ENCODE measurements around the gene UHMK1. TPM values are rescaled to one million over a fixed set of nuclear protein-coding genes. Genes with fewer than 3 reads are reported as not detected.

UHMK1 gene
- total and polyA plus RNA-seq, 2 donors (not counting 1 experiment from before 2014, with no cell fraction given): 39.1 to 79.1 TPM

- H3K9me3 ChIP-seq (ENCODE audit: control insufficient read depth, insufficient read depth, low read depth, low read length): no peaks in the 10 kb centered on the region
- peak overlapping the region; percentile 52 for H2AFZ ChIP-seq (ENCODE audit: low read length)
- peak overlapping the region; percentile 88 for H3K27ac ChIP-seq (ENCODE audit: insufficient read depth, low read length)
- H3K9ac ChIP-seq (ENCODE audit: insufficient read depth, low read length): no peak overlapping the region
- no peaks in the 10 kb centered on the region for H3K27me3 ChIP-seq (ENCODE audit: control insufficient read depth, insufficient read depth, low read length)
- TF ChIP-seq CTCF (conservative IDR thresholded peaks at IDR 0.05 in 1 of 2, IDR thresholded peaks at IDR 0.05 in 1 of 2; ENCODE audit: low read depth in 1 of 2, low read length in 2 of 2): no peak
- DNase-seq (ENCODE audit: low read depth in 2 of 2): peak; percentile 95 to 99
- H3K4me1 ChIP-seq (ENCODE audit: control insufficient read depth, extremely low read depth, insufficient read depth, low read length): peaks cover 24% of the 10 kb centered on the region
- H3K79me2 ChIP-seq (ENCODE audit: control insufficient read depth, insufficient read depth, low read length): no peaks in the 10 kb centered on the region
- H3K4me2 ChIP-seq (ENCODE audit: extremely low read depth, insufficient read depth, low read length): peak overlapping the region; percentile 62
- H3K36me3 ChIP-seq (ENCODE audit: control insufficient read depth, insufficient read depth, low read length): no peaks in the 10 kb centered on the region
- H4K20me1 ChIP-seq (ENCODE audit: control insufficient read depth, extremely low read depth, insufficient read depth, low read length): no peaks in the 10 kb centered on the region
- H3K4me3 ChIP-seq (replicated peaks in 1 of 4; ENCODE audit: control extremely low read depth in 1 of 4, insufficient read depth in 1 of 4, low read depth in 3 of 4, low read length in 4 of 4): no peak overlapping the region
Observed at GRCh38 chr1:162541619-162542141, 44.1 kb downstream of the UHMK1 start.

- no peaks in the 10 kb centered on the region for H3K9me3 ChIP-seq (ENCODE audit: control insufficient read depth, insufficient read depth, low read depth, low read length)
- no peaks in the 10 kb centered on the region for H4K20me1 ChIP-seq (ENCODE audit: control insufficient read depth, extremely low read depth, insufficient read depth, low read length)
- no peak for DNase-seq (ENCODE audit: low read depth in 2 of 2)
- no peaks in the 10 kb centered on the region for H3K36me3 ChIP-seq (ENCODE audit: control insufficient read depth, insufficient read depth, low read length)
- H3K9ac ChIP-seq (ENCODE audit: insufficient read depth, low read length): no peak overlapping the region
- H3K79me2 ChIP-seq (ENCODE audit: control insufficient read depth, insufficient read depth, low read length): no peaks in the 10 kb centered on the region
- H3K4me1 ChIP-seq (ENCODE audit: control insufficient read depth, extremely low read depth, insufficient read depth, low read length): peaks cover 16% of the 10 kb centered on the region
- no peak overlapping the region for H3K4me3 ChIP-seq (replicated peaks in 1 of 4; ENCODE audit: control extremely low read depth in 1 of 4, insufficient read depth in 1 of 4, low read depth in 3 of 4, low read length in 4 of 4)
- H3K27ac ChIP-seq (ENCODE audit: insufficient read depth, low read length): no peak overlapping the region
- TF ChIP-seq CTCF (conservative IDR thresholded peaks at IDR 0.05 in 1 of 2, IDR thresholded peaks at IDR 0.05 in 1 of 2; ENCODE audit: low read depth in 1 of 2, low read length in 2 of 2) (no peak), EZH2 (IDR thresholded peaks at IDR 0.05; ENCODE audit: low read length, missing control alignments) (no peak)
- no peak overlapping the region for H3K4me2 ChIP-seq (ENCODE audit: extremely low read depth, insufficient read depth, low read length)
- H3K27me3 ChIP-seq (ENCODE audit: control insufficient read depth, insufficient read depth, low read length): no peaks in the 10 kb centered on the region
- no peak overlapping the region for H2AFZ ChIP-seq (ENCODE audit: low read length)
Observed at GRCh38 chr1:162543228-162543627, 45.6 kb downstream of the UHMK1 start.

- Histone ChIP-seq H3K27ac (ENCODE audit: insufficient read depth, low read length) (no peak overlapping the region), H3K4me3 (replicated peaks in 1 of 4; ENCODE audit: control extremely low read depth in 1 of 4, insufficient read depth in 1 of 4, low read depth in 3 of 4, low read length in 4 of 4) (no peak overlapping the region), H2AFZ (ENCODE audit: low read length) (peak overlapping the region; percentile 24)
Observed at GRCh38 chr1:162548170-162548569, 50.6 kb downstream of the UHMK1 start.

More at GRCh38 chr1:162548170-162548569, 50.6 kb downstream of the UHMK1 start:
- no peak overlapping the region for H3K9ac ChIP-seq (ENCODE audit: insufficient read depth, low read length)
- no peaks in the 10 kb centered on the region for H3K27me3 ChIP-seq (ENCODE audit: control insufficient read depth, insufficient read depth, low read length)
- H3K79me2 ChIP-seq (ENCODE audit: control insufficient read depth, insufficient read depth, low read length): no peaks in the 10 kb centered on the region
- H3K36me3 ChIP-seq (ENCODE audit: control insufficient read depth, insufficient read depth, low read length): no peaks in the 10 kb centered on the region
- peak; percentile 64 to 81 for DNase-seq (ENCODE audit: low read depth in 2 of 2)
- no peaks in the 10 kb centered on the region for H3K9me3 ChIP-seq (ENCODE audit: control insufficient read depth, insufficient read depth, low read depth, low read length)
- H3K4me2 ChIP-seq (ENCODE audit: extremely low read depth, insufficient read depth, low read length): peak overlapping the region; percentile 40
- no peak for TF ChIP-seq CTCF (conservative IDR thresholded peaks at IDR 0.05 in 1 of 2, IDR thresholded peaks at IDR 0.05 in 1 of 2; ENCODE audit: low read depth in 1 of 2, low read length in 2 of 2)
- no peak for TF ChIP-seq EZH2 (IDR thresholded peaks at IDR 0.05; ENCODE audit: low read length, missing control alignments)
- no peaks in the 10 kb centered on the region for H3K4me1 ChIP-seq (ENCODE audit: control insufficient read depth, extremely low read depth, insufficient read depth, low read length)
- no peaks in the 10 kb centered on the region for H4K20me1 ChIP-seq (ENCODE audit: control insufficient read depth, extremely low read depth, insufficient read depth, low read length)

Measured in fibroblast of lung (primary cell).